ENCODE measurements around the gene CLEC18B.
"Not testable (repeated sequence)": the region's sequence is repeated elsewhere in the genome, so short reads cannot be mapped to it uniquely, and the experiment has no call there.

Gene CLEC18B

DNA sequence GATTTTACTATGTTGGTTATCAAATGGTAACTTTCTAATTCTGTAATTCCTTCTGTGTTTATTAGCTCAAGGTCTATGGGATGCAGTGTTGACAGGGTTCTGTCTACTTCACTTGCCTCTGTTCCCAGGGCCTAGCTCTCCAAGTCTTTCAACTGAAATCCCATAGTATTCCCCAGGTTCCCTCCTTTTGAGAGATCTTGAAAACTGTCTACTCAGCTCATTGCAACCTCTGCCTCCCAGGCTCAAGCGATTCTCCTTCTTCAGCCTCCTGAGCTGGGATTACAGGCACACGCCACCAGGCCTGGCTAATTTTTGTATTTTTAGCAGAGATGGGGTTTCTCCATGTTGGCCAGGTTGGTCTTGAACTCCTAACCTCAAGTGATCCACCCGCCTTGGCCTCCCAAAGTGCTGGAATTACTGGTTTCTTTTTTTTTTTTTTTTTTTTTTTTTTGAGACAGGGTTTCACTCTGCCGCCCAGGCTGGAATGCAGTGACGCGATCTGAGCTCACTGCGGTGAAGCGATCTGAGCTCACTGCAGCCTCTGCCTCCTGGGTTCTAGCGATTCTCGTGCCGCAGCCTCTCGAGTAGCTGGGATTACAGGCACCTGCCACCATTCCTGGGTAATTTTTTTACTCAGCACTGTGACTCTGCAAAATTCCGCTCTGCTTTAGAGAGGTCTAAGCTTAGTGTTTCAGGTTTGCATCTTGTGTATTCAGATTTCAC, 22.5 kb upstream of the CLEC18B start:
- H3K4me2 ChIP-seq (ENCODE audit: low read length, poor library complexity, severe bottlenecking); H3K14ac ChIP-seq (ENCODE audit: low read length in 2 of 2); H3K4me1 ChIP-seq (ENCODE audit: control insufficient read depth, insufficient read depth, low read depth, low read length); H4K91ac ChIP-seq (ENCODE audit: low read length); H4K8ac ChIP-seq (ENCODE audit: low read length); H2BK12ac ChIP-seq (ENCODE audit: low read length in 2 of 2); H3K4me3 ChIP-seq (ENCODE audit: insufficient read depth in 1 of 2, low read depth in 1 of 2, low read length in 2 of 2); H3K27ac ChIP-seq (ENCODE audit: low read length, poor library complexity, severe bottlenecking); H3K9ac ChIP-seq (ENCODE audit: low read length); H3K27me3 ChIP-seq (ENCODE audit: control insufficient read depth in 1 of 2, insufficient read depth in 1 of 2, low read length in 2 of 2); H2BK120ac ChIP-seq (ENCODE audit: low read depth, low read length); H2BK15ac ChIP-seq (ENCODE audit: low read depth, poor library complexity, severe bottlenecking); H2AFZ ChIP-seq (ENCODE audit: low read depth, low read length); H3K9me3 ChIP-seq (ENCODE audit: control insufficient read depth, low read length); H3K4ac ChIP-seq (ENCODE audit: low read depth in 1 of 2, low read length in 2 of 2); H2BK5ac ChIP-seq (ENCODE audit: low read depth, low read length, poor library complexity, severe bottlenecking); H3K18ac ChIP-seq (ENCODE audit: low read depth in 1 of 2, low read length in 2 of 2); H2AK5ac ChIP-seq (ENCODE audit: low read length, severe bottlenecking); H3K23ac ChIP-seq (ENCODE audit: low read length in 2 of 2); DNase-seq: not testable (repeated sequence)
- Histone ChIP-seq H3K79me1 (replicated peaks; ENCODE audit: low read length, poor library complexity, severe bottlenecking) (peaks cover 15% of the 10 kb centered on the region), H3K36me3 (ENCODE audit: control insufficient read depth in 1 of 2, insufficient read depth in 2 of 2, low read depth in 1 of 2, low read length in 2 of 2) (peaks cover 23% of the 10 kb centered on the region in 2 experiments)
- whole genome bisulfite sequencing: 99% methylated on average over 8 of the region's 13 CpGs

DNA sequence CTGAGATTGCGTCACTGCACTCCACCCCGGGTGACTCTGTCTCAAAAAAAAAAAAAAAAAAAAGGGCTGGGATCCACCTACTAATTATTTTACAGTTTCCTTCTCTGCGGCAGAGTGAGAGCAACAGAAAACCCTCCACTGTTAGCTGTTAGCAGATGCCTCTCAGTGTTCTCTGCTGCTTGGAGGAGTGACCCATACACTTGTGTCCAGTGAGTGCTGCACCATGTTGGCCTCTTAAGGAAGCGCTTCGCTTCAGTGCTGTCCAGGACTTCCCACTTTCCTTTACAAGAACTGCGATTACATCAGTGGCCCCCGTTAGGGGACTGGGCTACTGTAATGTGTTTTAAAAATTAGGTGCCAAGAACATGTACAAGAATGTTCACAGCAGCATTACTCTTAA, 18.4 kb upstream of the CLEC18B start:
- no peak overlapping the region for H2BK5ac ChIP-seq (ENCODE audit: low read depth, low read length, poor library complexity, severe bottlenecking)
- H3K4me2 ChIP-seq (ENCODE audit: low read length, poor library complexity, severe bottlenecking): no peak overlapping the region
- H3K27ac ChIP-seq (ENCODE audit: low read length, poor library complexity, severe bottlenecking): no peak overlapping the region
- H3K23ac ChIP-seq (ENCODE audit: low read length in 2 of 2): no peak overlapping the region
- H2BK12ac ChIP-seq (ENCODE audit: low read length in 2 of 2): no peak overlapping the region
- no peak overlapping the region for H3K4me3 ChIP-seq (ENCODE audit: insufficient read depth in 1 of 2, low read depth in 1 of 2, low read length in 2 of 2)
- H3K18ac ChIP-seq (ENCODE audit: low read depth in 1 of 2, low read length in 2 of 2): no peak overlapping the region
- no peaks in the 10 kb centered on the region for H3K27me3 ChIP-seq (ENCODE audit: control insufficient read depth in 1 of 2, insufficient read depth in 1 of 2, low read length in 2 of 2)
- no peak overlapping the region for H2BK15ac ChIP-seq (ENCODE audit: low read depth, poor library complexity, severe bottlenecking)
- WGBS: 85% methylated on average over 7 of the region's 7 CpGs
- DNase-seq: no peak
- no peak overlapping the region for H4K8ac ChIP-seq (ENCODE audit: low read length)
- no peak overlapping the region for H4K91ac ChIP-seq (ENCODE audit: low read length)
- H2AK5ac ChIP-seq (ENCODE audit: low read length, severe bottlenecking): no peak overlapping the region
- no peak overlapping the region for H2AFZ ChIP-seq (ENCODE audit: low read depth, low read length)
- H3K9ac ChIP-seq (ENCODE audit: low read length): no peak overlapping the region
- H3K36me3 ChIP-seq (ENCODE audit: control insufficient read depth in 1 of 2, insufficient read depth in 2 of 2, low read depth in 1 of 2, low read length in 2 of 2): peaks cover 12 to 18% of the 10 kb centered on the region in 2 experiments
- no peak overlapping the region for H3K14ac ChIP-seq (ENCODE audit: low read length in 2 of 2)
- H3K4ac ChIP-seq (ENCODE audit: low read depth in 1 of 2, low read length in 2 of 2): no peak overlapping the region
- H3K79me1 ChIP-seq (replicated peaks; ENCODE audit: low read length, poor library complexity, severe bottlenecking): peaks cover 2% of the 10 kb centered on the region
- H3K9me3 ChIP-seq (ENCODE audit: control insufficient read depth, low read length): no peaks in the 10 kb centered on the region
- no peaks in the 10 kb centered on the region for H3K4me1 ChIP-seq (ENCODE audit: control insufficient read depth, insufficient read depth, low read depth, low read length)
- H2BK120ac ChIP-seq (ENCODE audit: low read depth, low read length): no peak overlapping the region

DNA sequence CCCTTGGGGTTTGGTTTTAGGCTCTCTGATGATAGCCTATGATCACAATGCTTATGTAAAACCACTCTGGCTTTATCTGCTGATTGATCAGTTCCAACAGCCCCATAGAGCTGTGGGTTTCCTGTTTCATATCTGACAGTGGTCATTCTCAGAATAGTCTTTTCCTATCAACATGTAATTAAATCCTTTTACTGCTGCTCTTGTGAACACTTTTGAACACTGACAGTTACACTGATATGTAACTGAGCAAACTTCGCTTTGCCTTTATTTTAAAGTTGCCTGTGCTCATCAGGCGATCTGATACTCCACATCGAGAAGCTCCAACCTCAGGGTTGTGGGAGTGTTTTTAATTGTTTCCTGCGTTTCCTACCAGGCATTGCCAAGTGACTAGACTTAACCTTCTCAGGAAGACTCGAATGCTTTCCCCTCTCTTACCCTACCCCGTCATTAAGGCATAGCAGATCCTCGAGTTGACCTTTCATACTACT, 17.3 kb upstream of the CLEC18B start:
- H3K27ac ChIP-seq (ENCODE audit: low read length, poor library complexity, severe bottlenecking): no peak overlapping the region
- no peak overlapping the region for H4K8ac ChIP-seq (ENCODE audit: low read length)
- no peak overlapping the region for H2AK5ac ChIP-seq (ENCODE audit: low read length, severe bottlenecking)
- H3K9ac ChIP-seq (ENCODE audit: low read length): no peak overlapping the region
- no peak overlapping the region for H2BK120ac ChIP-seq (ENCODE audit: low read depth, low read length)
- H3K4ac ChIP-seq (ENCODE audit: low read depth in 1 of 2, low read length in 2 of 2): no peak overlapping the region
- no peak overlapping the region for H3K14ac ChIP-seq (ENCODE audit: low read length in 2 of 2)
- H3K27me3 ChIP-seq (ENCODE audit: control insufficient read depth in 1 of 2, insufficient read depth in 1 of 2, low read length in 2 of 2): no peaks in the 10 kb centered on the region
- H3K36me3 ChIP-seq (ENCODE audit: control insufficient read depth in 1 of 2, insufficient read depth in 2 of 2, low read depth in 1 of 2, low read length in 2 of 2): peaks cover 12 to 18% of the 10 kb centered on the region in 2 experiments
- DNase-seq: no peak
- no peak overlapping the region for H3K4me3 ChIP-seq (ENCODE audit: insufficient read depth in 1 of 2, low read depth in 1 of 2, low read length in 2 of 2)
- no peak overlapping the region for H2BK15ac ChIP-seq (ENCODE audit: low read depth, poor library complexity, severe bottlenecking)
- WGBS: 94% methylated on average over 6 of the region's 7 CpGs
- no peak overlapping the region for H3K4me2 ChIP-seq (ENCODE audit: low read length, poor library complexity, severe bottlenecking)
- no peaks in the 10 kb centered on the region for H3K9me3 ChIP-seq (ENCODE audit: control insufficient read depth, low read length)
- no peak overlapping the region for H2AFZ ChIP-seq (ENCODE audit: low read depth, low read length)
- no peak overlapping the region for H3K23ac ChIP-seq (ENCODE audit: low read length in 2 of 2)
- H2BK5ac ChIP-seq (ENCODE audit: low read depth, low read length, poor library complexity, severe bottlenecking): no peak overlapping the region
- no peak overlapping the region for H3K18ac ChIP-seq (ENCODE audit: low read depth in 1 of 2, low read length in 2 of 2)
- no peak overlapping the region for H2BK12ac ChIP-seq (ENCODE audit: low read length in 2 of 2)
- H3K79me1 ChIP-seq (replicated peaks; ENCODE audit: low read length, poor library complexity, severe bottlenecking): peaks cover 2% of the 10 kb centered on the region
- no peaks in the 10 kb centered on the region for H3K4me1 ChIP-seq (ENCODE audit: control insufficient read depth, insufficient read depth, low read depth, low read length)
- H4K91ac ChIP-seq (ENCODE audit: low read length): no peak overlapping the region

DNA sequence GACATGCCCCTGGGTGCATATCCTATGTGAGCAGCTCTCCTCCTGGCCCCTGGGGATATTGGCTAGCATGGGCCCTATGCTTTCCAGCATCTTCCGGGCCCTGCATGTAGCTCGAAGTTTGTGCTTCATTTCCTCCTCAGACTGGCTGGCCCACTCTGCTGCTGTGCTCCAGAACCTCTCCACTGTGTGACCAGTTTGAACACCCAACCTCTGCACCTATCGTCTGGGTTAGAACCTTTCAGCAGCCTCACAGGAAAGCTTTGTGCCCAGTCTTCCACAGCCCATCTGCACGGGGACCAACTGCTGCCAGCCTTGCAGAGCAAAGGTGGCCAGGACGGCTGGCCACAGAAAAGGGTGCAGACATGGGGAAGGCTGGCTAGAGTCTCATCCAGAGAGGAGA, 10.2 kb upstream of the CLEC18B start:
- Histone ChIP-seq H3K79me1 (replicated peaks; ENCODE audit: low read length, poor library complexity, severe bottlenecking) (no peaks in the 10 kb centered on the region), H4K8ac (ENCODE audit: low read length) (peak overlapping the region; percentile 52), H4K91ac (ENCODE audit: low read length) (peak overlapping the region; percentile 30), H2AFZ (ENCODE audit: low read depth, low read length) (no peak overlapping the region), H3K9me3 (ENCODE audit: control insufficient read depth, low read length) (no peaks in the 10 kb centered on the region), H3K4ac (ENCODE audit: low read depth in 1 of 2, low read length in 2 of 2) (peak overlapping the region; percentile 13 to 80), H3K18ac (ENCODE audit: low read depth in 1 of 2, low read length in 2 of 2) (peak overlapping the region; percentile 58 to 80), H3K4me3 (ENCODE audit: insufficient read depth in 1 of 2, low read depth in 1 of 2, low read length in 2 of 2) (no peak overlapping the region), H2BK5ac (ENCODE audit: low read depth, low read length, poor library complexity, severe bottlenecking) (no peak overlapping the region), H2BK120ac (ENCODE audit: low read depth, low read length) (no peak overlapping the region), H3K14ac (ENCODE audit: low read length in 2 of 2) (no peak overlapping the region), H3K9ac (ENCODE audit: low read length) (no peak overlapping the region), H2BK12ac (ENCODE audit: low read length in 2 of 2) (peak overlapping the region in 1 of 2 experiments; percentile 28), H3K27me3 (ENCODE audit: control insufficient read depth in 1 of 2, insufficient read depth in 1 of 2, low read length in 2 of 2) (no peaks in the 10 kb centered on the region), H3K4me1 (ENCODE audit: control insufficient read depth, insufficient read depth, low read depth, low read length) (peaks cover 7% of the 10 kb centered on the region), H3K23ac (ENCODE audit: low read length in 2 of 2) (peak overlapping the region in 1 of 2 experiments; percentile 3), H2AK5ac (ENCODE audit: low read length, severe bottlenecking) (no peak overlapping the region), H2BK15ac (ENCODE audit: low read depth, poor library complexity, severe bottlenecking) (no peak overlapping the region), H3K4me2 (ENCODE audit: low read length, poor library complexity, severe bottlenecking) (no peak overlapping the region), H3K36me3 (ENCODE audit: control insufficient read depth in 1 of 2, insufficient read depth in 2 of 2, low read depth in 1 of 2, low read length in 2 of 2) (no peaks in the 10 kb centered on the region), H3K27ac (ENCODE audit: low read length, poor library complexity, severe bottlenecking) (no peak overlapping the region)
- no peak for DNase-seq
- 98% methylated on average over 5 of the region's 5 CpGs for WGBS
